ENCODE measurements around the gene PTGDS.

DNA sequence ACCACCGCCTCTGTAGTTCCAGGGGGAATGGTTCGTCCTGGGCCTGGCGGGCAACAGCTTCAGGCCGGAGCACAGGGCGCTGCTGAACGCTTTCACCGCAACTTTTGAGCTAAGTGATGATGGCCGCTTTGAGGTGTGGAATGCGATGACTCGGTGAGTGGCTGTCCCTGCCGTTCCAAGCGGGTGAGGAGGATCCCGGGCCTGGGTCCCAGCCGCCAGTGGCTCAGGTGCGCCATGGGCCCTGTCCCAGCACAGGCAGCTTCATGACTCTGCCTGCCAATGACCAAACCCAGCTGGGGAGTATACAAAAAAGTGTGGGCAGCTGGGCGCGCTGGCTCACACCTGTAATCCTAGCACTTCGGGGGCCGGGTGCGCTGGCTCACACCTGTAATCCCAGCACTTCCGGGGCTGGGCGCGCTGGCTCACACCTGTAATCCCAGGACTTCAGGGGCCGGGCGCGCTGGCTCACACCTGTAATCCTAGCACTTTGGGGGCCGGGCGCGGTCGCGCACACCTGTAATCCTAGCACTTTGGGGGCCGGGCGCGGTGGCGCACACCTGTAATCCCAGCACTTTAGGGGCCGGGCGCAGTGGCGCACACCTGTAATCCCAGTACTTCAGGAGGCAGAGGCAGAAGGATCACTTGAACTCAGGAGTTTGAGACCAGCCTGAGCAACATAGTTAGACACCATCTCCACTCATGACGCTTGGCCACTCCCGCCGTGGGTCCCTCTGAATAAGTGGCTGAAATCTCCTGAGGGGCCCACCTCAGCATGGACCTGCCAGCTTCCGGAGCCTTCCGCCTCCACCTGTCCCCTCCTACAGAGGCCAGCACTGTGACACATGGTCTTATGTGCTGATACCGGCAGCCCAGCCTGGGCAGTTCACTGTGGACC, 24.2 kb upstream of the PTGDS start:
- TF ChIP-seq CTCF (IDR thresholded peaks at IDR 0.05) (no peak), POLR2A (IDR thresholded peaks at IDR 0.05) (no peak), POLR2AphosphoS5 (IDR thresholded peaks at IDR 0.05) (no peak)

All from breast epithelium (tissue), 3 donors.